ENCODE data around the gene MATN4. TPM values are rescaled to one million over a fixed set of nuclear protein-coding genes. Genes with fewer than 3 reads are reported as not detected.
"Not testable (repeated sequence)": the region's sequence is repeated elsewhere in the genome, so short reads cannot be mapped to it uniquely, and the experiment has no call there.

The MATN4 gene, protein sequence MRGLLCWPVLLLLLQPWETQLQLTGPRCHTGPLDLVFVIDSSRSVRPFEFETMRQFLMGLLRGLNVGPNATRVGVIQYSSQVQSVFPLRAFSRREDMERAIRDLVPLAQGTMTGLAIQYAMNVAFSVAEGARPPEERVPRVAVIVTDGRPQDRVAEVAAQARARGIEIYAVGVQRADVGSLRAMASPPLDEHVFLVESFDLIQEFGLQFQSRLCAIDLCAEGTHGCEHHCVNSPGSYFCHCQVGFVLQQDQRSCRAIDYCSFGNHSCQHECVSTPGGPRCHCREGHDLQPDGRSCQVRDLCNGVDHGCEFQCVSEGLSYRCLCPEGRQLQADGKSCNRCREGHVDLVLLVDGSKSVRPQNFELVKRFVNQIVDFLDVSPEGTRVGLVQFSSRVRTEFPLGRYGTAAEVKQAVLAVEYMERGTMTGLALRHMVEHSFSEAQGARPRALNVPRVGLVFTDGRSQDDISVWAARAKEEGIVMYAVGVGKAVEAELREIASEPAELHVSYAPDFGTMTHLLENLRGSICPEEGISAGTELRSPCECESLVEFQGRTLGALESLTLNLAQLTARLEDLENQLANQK
- total RNA-seq = 0.13 and 0.26 TPM in 2 replicates

DNA sequence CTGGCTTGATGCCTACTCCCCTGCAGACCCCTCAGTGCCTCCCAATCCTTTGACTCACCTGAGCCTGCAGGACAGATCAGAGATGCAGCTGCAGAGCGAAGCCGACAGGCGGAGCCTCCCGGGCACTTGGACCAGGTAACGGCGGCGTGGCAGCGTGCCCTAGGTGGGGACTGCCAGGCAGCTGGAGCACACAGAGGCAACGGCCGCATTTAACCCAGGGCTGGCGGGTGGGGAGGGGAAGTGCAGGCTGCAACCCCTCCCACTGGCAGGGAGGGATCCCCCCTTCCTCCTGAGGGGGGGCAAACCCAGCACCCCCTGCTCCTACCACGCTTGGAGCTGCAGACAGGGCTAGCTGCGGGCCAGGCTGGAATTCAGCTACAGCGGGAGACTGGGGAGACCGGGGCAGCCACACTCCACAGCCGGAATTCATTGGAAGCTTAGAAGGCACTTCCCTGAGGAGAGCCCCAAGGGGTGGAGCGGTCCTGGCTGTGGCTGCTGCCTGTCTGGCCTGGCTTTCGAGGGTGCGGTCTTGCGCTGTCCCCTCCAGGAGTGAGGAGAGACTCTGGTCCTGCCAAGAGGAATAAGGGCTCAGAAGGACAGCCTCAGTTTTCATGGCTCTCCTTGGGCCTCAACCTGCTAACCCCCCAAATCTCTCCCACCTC, at the start of gene MATN4:
TSS of gene MATN4 (minus strand) at position 183 of the 662 bp plus-strand sequence. CDS start 2,717 bp downstream, outside the sequence.
- no peaks in the 10 kb centered on the region for H3K36me3 ChIP-seq (ENCODE audit: control insufficient read depth, insufficient read depth, low read length)
- DNase-seq (ENCODE audit: low read depth) = peak; percentile 40
- FAIRE-seq = no peak
- TF ChIP-seq, protein P1, sequence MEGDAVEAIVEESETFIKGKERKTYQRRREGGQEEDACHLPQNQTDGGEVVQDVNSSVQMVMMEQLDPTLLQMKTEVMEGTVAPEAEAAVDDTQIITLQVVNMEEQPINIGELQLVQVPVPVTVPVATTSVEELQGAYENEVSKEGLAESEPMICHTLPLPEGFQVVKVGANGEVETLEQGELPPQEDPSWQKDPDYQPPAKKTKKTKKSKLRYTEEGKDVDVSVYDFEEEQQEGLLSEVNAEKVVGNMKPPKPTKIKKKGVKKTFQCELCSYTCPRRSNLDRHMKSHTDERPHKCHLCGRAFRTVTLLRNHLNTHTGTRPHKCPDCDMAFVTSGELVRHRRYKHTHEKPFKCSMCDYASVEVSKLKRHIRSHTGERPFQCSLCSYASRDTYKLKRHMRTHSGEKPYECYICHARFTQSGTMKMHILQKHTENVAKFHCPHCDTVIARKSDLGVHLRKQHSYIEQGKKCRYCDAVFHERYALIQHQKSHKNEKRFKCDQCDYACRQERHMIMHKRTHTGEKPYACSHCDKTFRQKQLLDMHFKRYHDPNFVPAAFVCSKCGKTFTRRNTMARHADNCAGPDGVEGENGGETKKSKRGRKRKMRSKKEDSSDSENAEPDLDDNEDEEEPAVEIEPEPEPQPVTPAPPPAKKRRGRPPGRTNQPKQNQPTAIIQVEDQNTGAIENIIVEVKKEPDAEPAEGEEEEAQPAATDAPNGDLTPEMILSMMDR (IDR thresholded peaks at IDR 0.05; ENCODE audit: insufficient read depth, low read length, severe bottlenecking) = peak; percentile 63
- no peak within 1 kb of the TSS for H3K4me3 ChIP-seq (ENCODE audit: low read depth, low read length)
- H3K27me3 ChIP-seq (ENCODE audit: control insufficient read depth, insufficient read depth, low read length) = peaks cover 9% of the 10 kb centered on the region

DNA sequence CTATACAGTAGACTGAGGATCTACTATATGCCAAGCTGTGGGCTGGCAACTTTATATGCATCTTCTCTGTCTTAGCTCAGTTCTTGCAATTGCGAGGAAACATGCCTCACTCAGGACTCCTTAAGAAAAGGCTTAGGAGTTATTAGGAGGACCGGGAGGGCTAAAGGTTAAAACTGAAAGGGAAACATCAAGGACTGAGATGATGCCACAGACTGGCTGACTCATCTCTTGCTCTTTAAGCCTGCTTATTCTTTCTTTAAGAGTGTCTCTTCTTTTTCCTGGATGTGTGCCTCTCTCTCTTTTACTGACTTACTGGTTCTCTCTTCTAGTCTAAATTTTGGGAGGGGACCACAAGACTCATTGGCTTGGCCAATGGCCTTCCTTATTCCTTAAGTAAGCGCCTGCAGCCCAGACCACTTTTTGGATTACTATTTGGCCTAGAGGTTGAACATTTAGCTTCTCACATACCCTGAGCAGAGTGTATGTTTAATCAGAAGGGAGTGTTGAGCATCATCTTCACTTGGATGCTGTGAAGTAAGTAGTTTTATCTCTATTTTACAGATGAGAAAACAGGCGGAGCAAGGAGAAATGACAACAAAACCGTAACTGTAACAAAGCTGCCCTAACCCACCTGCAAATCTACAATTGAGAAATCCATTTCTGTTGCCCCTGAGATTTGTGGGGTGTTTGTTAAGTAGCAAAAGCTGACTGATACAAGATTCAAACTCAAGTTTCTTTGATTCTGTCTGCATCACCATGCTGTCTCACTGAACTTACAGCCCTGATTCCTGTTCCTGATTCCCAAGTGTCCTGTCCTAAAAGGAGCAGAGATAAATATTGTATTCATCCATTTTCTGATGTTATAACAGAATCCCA, 47.3 kb upstream of the MATN4 start:
- DNase-seq (ENCODE audit: low read depth) (peak; percentile 72), FAIRE-seq (no peak)
- Histone ChIP-seq H3K36me3 (ENCODE audit: control insufficient read depth, insufficient read depth, low read length) (no peaks in the 10 kb centered on the region), H3K4me3 (ENCODE audit: low read depth, low read length) (no peak overlapping the region), H3K27me3 (ENCODE audit: control insufficient read depth, insufficient read depth, low read length) (no peaks in the 10 kb centered on the region)
- TF ChIP-seq, protein P1 (IDR thresholded peaks at IDR 0.05; ENCODE audit: insufficient read depth, low read length, severe bottlenecking) = no peak

DNA sequence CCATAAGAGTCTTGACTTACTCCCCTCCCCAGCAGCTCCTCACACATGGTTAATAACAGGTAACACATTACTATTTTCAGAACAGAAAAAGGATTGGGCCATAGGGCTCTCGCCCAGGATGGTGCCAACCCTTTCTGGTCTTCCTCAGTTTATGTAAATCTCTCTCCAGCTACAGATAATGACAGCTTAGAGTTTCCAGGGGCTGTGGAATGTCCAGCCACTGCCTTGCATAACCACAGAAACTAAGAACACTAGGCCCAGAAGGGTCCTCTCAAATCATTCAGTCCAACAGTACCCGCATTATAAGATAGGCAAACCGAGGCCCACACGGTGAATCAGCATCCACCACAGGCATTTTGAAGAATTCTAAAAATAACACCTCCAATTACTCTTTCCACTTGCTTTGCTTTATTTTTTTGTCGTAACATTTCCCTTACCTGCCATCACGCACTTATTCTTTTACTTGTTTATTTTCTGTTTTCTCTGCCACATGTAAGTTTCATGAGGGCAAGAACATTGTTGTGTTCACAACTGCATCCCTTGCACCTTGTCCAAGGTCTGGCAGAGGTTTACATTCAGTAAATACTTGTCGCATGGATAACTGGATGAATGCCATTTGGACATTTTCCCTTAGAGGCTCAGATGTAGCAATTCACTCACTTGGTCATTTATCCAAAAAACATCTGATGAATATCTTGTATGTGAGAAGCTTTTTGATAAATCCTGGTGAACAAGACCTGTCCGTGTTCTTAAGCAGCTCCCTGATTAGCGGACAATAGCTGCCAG, 46.5 kb upstream of the MATN4 start:
- FAIRE-seq (no peak), DNase-seq (ENCODE audit: low read depth) (no peak)
- H3K4me3 ChIP-seq (ENCODE audit: low read depth, low read length) = no peak overlapping the region
- no peaks in the 10 kb centered on the region for H3K36me3 ChIP-seq (ENCODE audit: control insufficient read depth, insufficient read depth, low read length)
- TF ChIP-seq, protein P1 (IDR thresholded peaks at IDR 0.05; ENCODE audit: insufficient read depth, low read length, severe bottlenecking) = no peak
- no peaks in the 10 kb centered on the region for H3K27me3 ChIP-seq (ENCODE audit: control insufficient read depth, insufficient read depth, low read length)

DNA sequence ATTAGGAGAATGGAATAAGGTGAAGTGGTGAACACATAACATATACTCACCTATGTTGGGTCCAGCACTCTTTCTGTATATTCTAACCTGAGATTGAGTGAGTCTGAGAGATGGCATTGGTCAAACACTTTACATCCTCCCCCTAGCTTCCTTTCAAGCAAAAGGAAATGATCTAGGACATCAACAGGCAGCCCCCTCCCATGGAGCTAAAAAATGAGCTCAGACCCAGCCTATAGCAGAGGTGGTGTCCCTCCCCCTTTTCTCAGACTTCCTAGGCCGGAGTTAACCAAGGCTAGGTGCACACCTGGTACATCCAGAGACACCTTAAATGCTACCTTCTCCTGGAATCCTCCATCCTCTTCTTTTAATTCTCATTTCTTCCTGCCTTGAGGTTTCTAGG, 45.6 kb upstream of the MATN4 start:
- DNase-seq (ENCODE audit: low read depth) (no peak), FAIRE-seq (no peak)
- Histone ChIP-seq H3K27me3 (ENCODE audit: control insufficient read depth, insufficient read depth, low read length) (no peaks in the 10 kb centered on the region), H3K36me3 (ENCODE audit: control insufficient read depth, insufficient read depth, low read length) (no peaks in the 10 kb centered on the region), H3K4me3 (ENCODE audit: low read depth, low read length) (no peak overlapping the region)
- TF ChIP-seq, protein P1 (IDR thresholded peaks at IDR 0.05; ENCODE audit: insufficient read depth, low read length, severe bottlenecking) = no peak

DNA sequence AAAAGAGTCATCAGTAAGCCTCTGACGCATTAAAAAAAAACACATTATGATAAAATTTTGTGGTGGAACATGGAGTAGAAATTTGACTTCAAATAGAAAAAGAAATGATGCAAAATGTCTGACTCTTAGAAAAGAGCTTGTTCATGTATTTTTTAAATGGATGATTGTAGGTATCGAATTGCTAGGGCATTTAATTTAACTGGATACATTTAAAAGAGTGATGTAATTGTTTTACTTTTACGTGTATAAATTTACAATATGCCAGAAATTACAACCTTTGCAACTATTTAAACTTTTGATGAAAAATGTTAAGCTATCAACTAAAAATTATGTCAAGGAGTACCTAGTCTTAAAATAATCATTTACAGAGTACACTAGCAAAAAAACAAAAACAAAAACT, 44.6 kb upstream of the MATN4 start:
- Histone ChIP-seq H3K27me3 (ENCODE audit: control insufficient read depth, insufficient read depth, low read length) (no peaks in the 10 kb centered on the region), H3K4me3 (ENCODE audit: low read depth, low read length) (no peak overlapping the region), H3K36me3 (ENCODE audit: control insufficient read depth, insufficient read depth, low read length) (no peaks in the 10 kb centered on the region)
- TF ChIP-seq, protein P1 (IDR thresholded peaks at IDR 0.05; ENCODE audit: insufficient read depth, low read length, severe bottlenecking) = no peak
- no peak for DNase-seq (ENCODE audit: low read depth)
- FAIRE-seq = no peak

DNA sequence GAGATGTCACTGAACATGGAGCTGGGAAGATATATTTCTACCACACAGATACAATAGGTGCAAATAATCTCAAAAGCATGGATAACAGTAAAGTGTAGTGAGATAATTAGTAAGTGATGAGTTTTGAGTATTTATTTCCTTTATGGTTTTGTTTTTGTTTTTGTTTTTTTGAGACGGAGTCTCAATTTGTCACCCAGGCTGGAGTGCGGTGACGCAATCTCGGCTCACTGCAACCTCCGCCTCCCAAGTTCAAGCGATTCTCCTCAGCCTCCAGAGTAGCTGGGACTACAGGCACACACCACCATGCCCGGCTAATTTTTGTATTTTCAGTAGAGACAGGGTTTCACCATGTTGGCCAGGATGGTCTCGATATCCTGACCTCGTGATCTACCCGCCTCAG, 42.7 kb upstream of the MATN4 start:
- H3K27me3 ChIP-seq (ENCODE audit: control insufficient read depth, insufficient read depth, low read length); H3K36me3 ChIP-seq (ENCODE audit: control insufficient read depth, insufficient read depth, low read length); FAIRE-seq; DNase-seq (ENCODE audit: low read depth); H3K4me3 ChIP-seq (ENCODE audit: low read depth, low read length): not testable (repeated sequence)

All from bronchial epithelial cell (primary cell).